BLaER1 treated with 17β-estradiol and CSF1 and Interleukin-3, amounts not matched to agents 10 nM and 100 nM (cell line): ENCODE results near the gene PLAA.

Experiments used
- H3K27ac ChIP-seq, 11 experiments: shearing (Covaris generic); formaldehyde crosslinking; 2 replicates each; pipeline ENCODE4 v1.8.1; 2022
- H3K27me3 ChIP-seq, 11 experiments: shearing (Covaris generic); formaldehyde crosslinking; 2 replicates each; pipeline ENCODE4 v1.8.1; 2022
- H3K36me3 ChIP-seq, 11 experiments: shearing (Covaris generic); formaldehyde crosslinking; 2 replicates each; pipeline ENCODE4 v1.8.1; 2022
- H3K4me1 ChIP-seq, 10 experiments: shearing (Covaris generic); formaldehyde crosslinking; 2 replicates each; pipeline ENCODE4 v1.8.1; 2022
- H3K4me2 ChIP-seq, 11 experiments: shearing (Covaris generic); formaldehyde crosslinking; 2 replicates each; pipeline ENCODE4 v1.8.1; 2022
- H3K4me3 ChIP-seq, 10 experiments: shearing (Covaris generic); formaldehyde crosslinking; 2 replicates each; pipeline ENCODE4 v1.8.1; 2022
- H3K9ac ChIP-seq, 11 experiments: shearing (Covaris generic); formaldehyde crosslinking; 2 replicates each; pipeline ENCODE4 v1.8.1; 2022
- H3K9me3 ChIP-seq, 11 experiments: shearing (Covaris generic); formaldehyde crosslinking; replicated peaks in 1 of 11; 2 replicates each; pipeline ENCODE4 v1.8.1; 2022
- H4K20me1 ChIP-seq, 11 experiments: shearing (Covaris generic); formaldehyde crosslinking; 2 replicates each; pipeline ENCODE4 v1.8.1; 2022
- Cebpa-rat ChIP-seq, 11 experiments: shearing (Covaris generic); IDR thresholded peaks; 2 replicates each; pipeline ENCODE4 v1.8.1; 2022

PLAA gene

GRCh38 chr9:26870292-26870691 is 76.8 kb downstream of the PLAA start:
- Histone ChIP-seq H3K36me3 (peaks cover 4 to 45% (median 29%) of the 10 kb centered on the region in 11 experiments; a peak in 17 of 22 replicates), H3K9ac (no peak overlapping the region), H3K4me1 (no peaks in the 10 kb centered on the region), H4K20me1 (no peaks in the 10 kb centered on the region), H3K4me3 (no peak overlapping the region), H3K27ac (no peak overlapping the region), H3K9me3 (no peaks in the 10 kb centered on the region), H3K4me2 (no peak overlapping the region), H3K27me3 (no peaks in the 10 kb centered on the region)
- TF ChIP-seq Cebpa-rat (IDR thresholded peaks at IDR 0.05): no peak

GRCh38 chr9:26863074-26863473 is 84.0 kb downstream of the PLAA start:
- Histone ChIP-seq H3K4me1 (no peaks in the 10 kb centered on the region), H3K4me2 (no peak overlapping the region), H3K27me3 (no peaks in the 10 kb centered on the region), H3K27ac (no peak overlapping the region), H3K9me3 (no peaks in the 10 kb centered on the region), H3K9ac (no peak overlapping the region), H4K20me1 (no peaks in the 10 kb centered on the region; a peak in 1 of 22 replicates), H3K4me3 (no peak overlapping the region), H3K36me3 (peaks cover 14 to 51% (median 30%) of the 10 kb centered on the region in 11 experiments)
- TF ChIP-seq Cebpa-rat (IDR thresholded peaks at IDR 0.05): no peak

- no peak overlapping the region for H3K27ac ChIP-seq
- TF ChIP-seq Cebpa-rat (IDR thresholded peaks at IDR 0.05): no peak
- H3K36me3 ChIP-seq: peaks cover 40 to 99% (median 72%) of the 10 kb centered on the region in 11 experiments
Observed at GRCh38 chr9:26856413-26857032, 90.5 kb downstream of the PLAA start.

More at GRCh38 chr9:26856413-26857032, 90.5 kb downstream of the PLAA start:
- H3K4me2 ChIP-seq: no peak overlapping the region
- H3K4me3 ChIP-seq: no peak overlapping the region
- no peak overlapping the region for H3K9ac ChIP-seq
- H3K4me1 ChIP-seq: no peaks in the 10 kb centered on the region
- H3K27me3 ChIP-seq: no peaks in the 10 kb centered on the region
- peaks cover 0 to 3% (median 0%) of the 10 kb centered on the region in 11 experiments; a peak in 1 of 22 replicates for H3K9me3 ChIP-seq
- H4K20me1 ChIP-seq: no peaks in the 10 kb centered on the region; a peak in 1 of 22 replicates
